ENCODE results near the gene BAHCC1. TPM values are rescaled to one million over a fixed set of nuclear protein-coding genes. Genes with fewer than 3 reads are reported as not detected.

Gene BAHCC1
- total RNA-seq, 2 donors from 2014 or later, result 41.2 to 69.6 TPM

GRCh38 chr17:81397314-81398175 is 2.3 kb downstream of the BAHCC1 start:
- Histone ChIP-seq H3K9me3 (no peaks in the 10 kb centered on the region), H3K36me3 (no peaks in the 10 kb centered on the region), H3K4me1 (ENCODE audit: control insufficient read depth in 1 of 2, low read depth in 2 of 2) (peaks cover 16 to 37% of the 10 kb centered on the region in 2 donors), H3K27me3 (replicated peaks; ENCODE audit: insufficient read depth) (no peaks in the 10 kb centered on the region), H3K27ac (peak overlapping the region; percentile 94 to 97), H3K4me3 (peak overlapping the region; percentile 92)
- DNase-seq (ENCODE audit: low spot score) (no peak), ATAC-seq (ENCODE audit: insufficient number of reproducible peaks, low FRiP score, low read depth) (no peak)
- peak; percentile 46 for TF ChIP-seq CTCF (IDR thresholded peaks at IDR 0.05)

- Histone ChIP-seq H3K36me3 (no peaks in the 10 kb centered on the region), H3K27me3 (replicated peaks; ENCODE audit: insufficient read depth) (no peaks in the 10 kb centered on the region), H3K4me3 (peak overlapping the region; percentile 92), H3K27ac (peak overlapping the region; percentile 94 to 97), H3K9me3 (no peaks in the 10 kb centered on the region), H3K4me1 (ENCODE audit: control insufficient read depth in 1 of 2, low read depth in 2 of 2) (peaks cover 22 to 38% of the 10 kb centered on the region in 2 donors)
- TF ChIP-seq CTCF (IDR thresholded peaks at IDR 0.05), result no peak
- ATAC-seq (ENCODE audit: insufficient number of reproducible peaks, low FRiP score, low read depth) (no peak), DNase-seq (ENCODE audit: low spot score) (no peak)
Measured at GRCh38 chr17:81398176-81398831, 3.0 kb downstream of the BAHCC1 start.

DNA sequence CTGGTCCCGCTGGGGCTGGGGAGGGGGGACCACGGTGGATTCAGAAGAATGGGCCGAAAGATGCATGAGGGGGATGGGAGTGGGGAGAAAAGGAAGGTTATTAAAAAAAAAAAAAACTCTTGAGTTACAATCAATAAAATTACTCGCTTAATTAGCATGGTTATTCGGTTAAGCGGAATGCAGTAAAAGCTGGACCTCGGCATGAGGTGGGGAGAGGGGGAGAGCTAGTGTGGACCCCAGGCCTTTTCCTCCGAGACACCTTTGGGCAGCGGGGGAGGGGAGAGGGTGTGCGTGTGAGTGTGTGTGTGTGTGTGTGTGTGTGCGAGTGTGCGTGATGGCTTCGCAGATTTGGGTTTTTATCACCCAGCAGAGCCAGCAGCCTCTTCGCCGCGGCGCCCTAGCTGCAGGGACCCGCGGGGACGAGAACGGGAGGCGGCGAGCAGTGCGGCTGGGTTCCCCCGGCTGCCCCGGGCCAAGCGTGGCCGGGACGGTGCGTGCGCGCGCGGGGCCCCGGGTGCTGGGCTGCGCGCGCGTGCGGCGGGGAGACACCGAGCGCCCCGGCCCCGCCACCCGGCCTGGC is 3.7 kb downstream of the BAHCC1 start:
- H3K27me3 ChIP-seq (replicated peaks; ENCODE audit: insufficient read depth), result no peaks in the 10 kb centered on the region
- TF ChIP-seq CTCF (IDR thresholded peaks at IDR 0.05), result no peak
- no peak for ATAC-seq (ENCODE audit: insufficient number of reproducible peaks, low FRiP score, low read depth)
- H3K4me3 ChIP-seq, result peak overlapping the region; percentile 92
- peaks cover 22 to 42% of the 10 kb centered on the region in 2 donors for H3K4me1 ChIP-seq (ENCODE audit: control insufficient read depth in 1 of 2, low read depth in 2 of 2)
- no peak for DNase-seq (ENCODE audit: low spot score)
- peak overlapping the region; percentile 94 to 97 for H3K27ac ChIP-seq
- H3K9me3 ChIP-seq, result no peaks in the 10 kb centered on the region
- H3K36me3 ChIP-seq, result no peaks in the 10 kb centered on the region

GRCh38 chr17:81399481-81400153 is 4.4 kb downstream of the BAHCC1 start:
- H3K36me3 ChIP-seq, result no peaks in the 10 kb centered on the region
- DNase-seq (ENCODE audit: low spot score) (no peak), ATAC-seq (ENCODE audit: insufficient number of reproducible peaks, low FRiP score, low read depth) (no peak)
- TF ChIP-seq CTCF (IDR thresholded peaks at IDR 0.05), result no peak
- H3K9me3 ChIP-seq, result no peaks in the 10 kb centered on the region
- H3K27ac ChIP-seq, result peak overlapping the region; percentile 88 to 98
- peaks cover 26 to 42% of the 10 kb centered on the region in 2 donors for H3K4me1 ChIP-seq (ENCODE audit: control insufficient read depth in 1 of 2, low read depth in 2 of 2)
- H3K27me3 ChIP-seq (replicated peaks; ENCODE audit: insufficient read depth), result no peaks in the 10 kb centered on the region
- H3K4me3 ChIP-seq, result peak overlapping the region; percentile 92
